GM12891 (cell line): ENCODE data around the gene NHLH1.

Experiments used
- DNase-seq: peaks from one replicate; pipeline ENCODE4 v3.0.0; 2011; ENCODE audit warnings: low spot score; ENCODE audit not compliant: insufficient read length
- FAIRE-seq: peaks from 2 replicates; lab custom pipeline; 2011; peaks lifted over from hg19 to GRCh38; lab: Jason Lieb, UNC
- PAX5 ChIP-seq: IDR thresholded peaks from 2 replicates; pipeline ENCODE4 v1.6.1; 2011; ENCODE audit warnings: low read length, moderate library complexity, mild to moderate bottlenecking; ENCODE audit not compliant: insufficient read depth, severe bottlenecking
- POLR2A ChIP-seq: IDR thresholded peaks from 2 replicates; pipeline ENCODE4 v1.6.1; 2011; ENCODE audit warnings: low read depth, low read length, control low read depth
- POLR2AphosphoS5 ChIP-seq: IDR thresholded peaks from 2 replicates; pipeline ENCODE4 v1.6.1; 2011; ENCODE audit warnings: low read depth, low read length, control low read depth
- POU2F2 ChIP-seq: IDR thresholded peaks from 2 replicates; pipeline ENCODE4 v1.6.1; 2011; ENCODE audit warnings: low read depth, mild to moderate bottlenecking, control low read depth, low read length, moderate library complexity
- SPI1 ChIP-seq: IDR thresholded peaks from 2 replicates; pipeline ENCODE4 v1.6.1; 2011; ENCODE audit warnings: low read depth, low read length, control low read depth
- TAF1 ChIP-seq: IDR thresholded peaks from 2 replicates; pipeline ENCODE4 v1.6.1; 2011; ENCODE audit warnings: low read depth, low read length, control low read depth

Gene NHLH1

DNA sequence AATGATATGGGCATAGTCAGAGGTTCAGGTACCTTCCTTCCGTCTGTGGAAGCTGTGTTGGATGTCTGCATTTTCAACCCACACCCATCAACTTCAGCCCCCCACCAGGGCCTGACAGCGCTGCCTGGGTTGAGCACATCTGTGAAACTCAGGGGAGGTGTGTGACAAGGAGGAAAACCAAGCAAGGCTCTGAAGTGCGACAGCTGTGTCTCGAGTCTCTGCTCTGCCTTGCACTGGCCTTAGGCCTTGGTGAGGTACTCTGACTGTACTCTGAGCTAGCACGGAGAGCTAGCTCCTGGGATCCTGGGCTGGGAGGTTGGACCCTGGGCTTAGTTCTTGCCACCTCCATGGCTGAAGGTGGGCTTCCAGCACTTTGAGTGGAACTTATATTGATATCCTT, 42.6 kb downstream of the NHLH1 start:
- no peak for TF ChIP-seq POLR2AphosphoS5
- no peak for TF ChIP-seq POLR2A
- TF ChIP-seq POU2F2, result no peak
- TF ChIP-seq SPI1, result no peak
- TF ChIP-seq TAF1, result no peak
- no peak for TF ChIP-seq PAX5
- no peak for FAIRE-seq
- DNase-seq, result no peak

DNA sequence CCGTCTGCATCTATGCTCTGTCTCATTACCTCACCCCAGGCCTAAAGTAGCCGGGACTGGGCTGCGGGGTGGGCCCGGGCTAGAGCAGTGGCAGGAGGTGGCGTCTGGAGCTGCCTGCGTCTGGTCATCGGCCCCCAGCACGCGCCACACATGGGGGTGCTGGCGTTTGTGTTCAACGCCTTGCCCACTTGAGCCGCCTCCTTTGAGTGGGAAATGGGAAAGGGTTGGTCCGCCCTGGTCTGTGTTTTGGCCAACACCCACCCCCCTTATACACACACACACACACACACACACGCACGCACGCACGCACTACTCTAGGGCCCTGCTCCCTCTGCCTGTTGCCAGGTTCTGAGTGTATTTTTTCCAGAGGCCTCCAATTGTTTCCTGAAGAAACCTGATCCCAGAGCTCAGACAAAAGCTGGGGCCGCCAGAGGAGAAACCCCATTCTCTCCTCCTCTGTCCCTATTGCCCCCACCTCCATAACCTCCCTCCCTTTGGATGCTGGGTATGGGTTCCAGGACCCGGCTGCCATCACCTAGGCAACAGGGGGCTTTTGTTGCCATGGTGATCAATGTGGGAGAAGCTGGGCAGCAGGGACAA, 43.6 kb downstream of the NHLH1 start:
- TF ChIP-seq POU2F2, result no peak
- no peak for TF ChIP-seq TAF1
- TF ChIP-seq POLR2AphosphoS5, result no peak
- no peak for TF ChIP-seq SPI1
- no peak for TF ChIP-seq PAX5
- TF ChIP-seq POLR2A, result no peak
- DNase-seq (no peak), FAIRE-seq (no peak)

DNA sequence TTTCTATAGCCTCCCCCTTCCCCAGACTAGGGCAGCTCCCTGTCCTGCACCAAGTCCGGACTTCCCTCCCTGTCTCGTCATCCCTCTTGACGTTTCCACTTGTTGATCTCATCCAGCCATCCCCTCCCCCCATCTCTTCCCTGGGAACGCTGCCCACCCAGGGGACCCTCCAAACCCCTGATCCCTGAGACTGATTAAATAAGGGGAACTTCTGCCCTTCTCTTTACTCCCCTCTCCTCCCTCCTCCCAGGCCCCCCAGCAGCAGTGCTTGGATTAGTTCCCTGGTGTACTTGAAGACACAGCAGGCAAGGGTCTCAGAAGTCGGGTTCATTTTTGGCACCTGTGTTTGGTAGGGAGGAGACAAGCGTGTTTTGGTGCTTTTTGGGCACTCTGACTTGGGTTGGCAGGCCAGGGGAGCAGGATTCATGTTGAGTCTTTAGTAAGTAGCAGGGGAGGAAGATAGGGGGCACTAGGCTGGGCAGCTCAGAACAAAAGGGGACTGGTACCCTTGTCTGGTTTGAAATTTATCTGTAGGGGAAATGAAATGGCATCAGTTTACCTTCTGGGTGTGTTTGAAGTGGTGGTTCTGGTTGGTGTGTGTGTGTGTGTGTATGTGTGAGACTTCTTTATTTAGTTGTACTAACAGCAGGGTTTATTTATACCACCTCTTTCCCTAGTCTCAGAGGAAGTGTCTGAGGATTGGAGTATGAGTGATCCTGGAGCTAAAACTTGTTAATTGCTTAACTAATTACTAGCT, 44.6 kb downstream of the NHLH1 start:
- TF ChIP-seq POU2F2 (no peak), SPI1 (no peak), TAF1 (no peak), POLR2AphosphoS5 (no peak), POLR2A (no peak), PAX5 (no peak)
- DNase-seq (no peak), FAIRE-seq (no peak)

DNA sequence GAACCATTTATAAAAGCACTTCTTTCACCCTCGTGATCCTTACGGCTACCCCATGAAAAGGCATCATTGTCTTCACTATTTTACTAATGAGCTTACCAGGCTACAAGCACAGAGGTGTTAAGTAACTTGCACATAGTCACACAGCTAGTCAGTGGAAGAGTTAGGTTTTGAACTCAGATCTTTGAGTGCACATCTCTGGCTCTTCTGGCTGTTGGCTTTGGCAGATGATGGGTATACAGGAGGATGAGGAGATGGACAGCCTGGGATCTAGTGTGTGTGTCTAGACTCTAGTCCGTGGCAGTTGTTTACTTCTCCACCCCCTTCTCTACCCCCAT, 45.1 kb downstream of the NHLH1 start:
- no peak for FAIRE-seq
- no peak for DNase-seq
- TF ChIP-seq TAF1 (no peak), SPI1 (no peak)

DNA sequence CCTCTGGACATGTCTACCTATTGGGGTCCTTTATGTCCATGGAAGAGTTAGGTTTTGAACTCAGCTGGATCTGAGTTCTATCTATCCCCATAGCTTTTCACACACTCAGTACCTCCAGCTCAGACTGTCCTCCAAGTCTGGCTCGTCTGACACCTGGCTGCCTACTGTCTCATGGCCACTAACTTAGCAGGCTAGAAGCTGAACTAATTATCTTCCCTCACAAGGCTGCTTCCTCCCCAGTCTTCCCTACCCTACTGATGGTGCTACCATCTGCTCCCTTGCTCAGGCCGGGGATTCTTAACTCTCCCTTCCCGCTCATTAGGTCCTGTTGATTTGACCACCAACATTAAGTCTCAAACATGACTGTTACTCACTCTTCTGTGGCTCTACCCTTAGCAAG, 46.8 kb downstream of the NHLH1 start:
- no peak for TF ChIP-seq TAF1
- no peak for TF ChIP-seq SPI1
- TF ChIP-seq PAX5, result no peak
- DNase-seq, result no peak
- no peak for FAIRE-seq

DNA sequence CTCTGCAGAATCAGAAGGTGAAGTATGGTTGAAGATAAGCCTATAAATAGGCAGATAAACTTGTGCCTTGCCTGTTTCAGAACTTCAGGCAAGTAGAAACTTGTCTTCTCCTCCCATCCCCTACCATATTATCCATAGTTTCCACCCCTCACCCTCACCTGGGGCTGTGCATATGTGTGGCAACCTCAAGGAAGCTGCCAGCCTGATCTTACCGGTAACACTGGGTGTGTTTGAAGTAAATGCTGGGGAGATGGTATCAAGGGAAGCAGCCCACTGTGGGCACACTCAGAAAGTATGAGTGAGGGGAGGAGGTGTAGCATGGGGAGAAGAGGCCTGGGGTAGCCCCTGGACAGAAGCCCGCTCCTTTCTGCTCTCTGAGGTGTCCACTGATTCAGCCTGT, 48.0 kb downstream of the NHLH1 start:
- peak; percentile 41 for FAIRE-seq
- TF ChIP-seq PAX5 (no peak), POU2F2 (no peak), POLR2A (no peak), SPI1 (no peak), POLR2AphosphoS5 (no peak), TAF1 (no peak)
- DNase-seq, result no peak

DNA sequence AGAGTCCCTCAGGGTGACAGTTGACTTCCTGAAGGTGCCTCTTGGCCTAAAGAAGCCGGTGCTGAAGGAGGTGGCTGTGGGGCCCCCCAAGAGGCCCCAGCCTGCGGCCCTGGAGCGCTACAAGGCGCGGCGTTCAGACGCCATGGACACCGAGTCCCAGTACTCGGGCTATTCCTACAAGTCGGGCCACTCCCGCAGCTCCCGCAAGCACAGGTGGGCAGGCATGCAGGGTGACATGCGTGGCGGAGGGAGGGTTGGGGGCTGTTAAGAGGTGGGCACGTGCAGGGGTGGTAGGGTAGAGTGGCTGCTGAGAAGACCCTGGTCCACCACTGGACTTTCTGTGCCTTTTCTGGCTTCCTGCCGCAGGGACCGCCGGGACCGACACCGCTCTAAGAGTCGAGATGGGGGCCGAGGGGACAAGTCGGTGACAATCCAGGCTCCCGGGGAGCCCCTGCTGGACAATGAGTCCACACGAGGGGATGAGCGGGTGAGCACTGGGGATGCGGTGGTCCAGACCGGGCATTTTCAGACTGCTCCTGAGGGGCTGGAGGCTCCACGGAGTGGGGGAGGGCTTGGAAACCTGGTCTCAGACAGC, 48.9 kb downstream of the NHLH1 start:
- TF ChIP-seq TAF1, result no peak
- no peak for TF ChIP-seq POLR2A
- no peak for TF ChIP-seq SPI1
- no peak for TF ChIP-seq PAX5
- TF ChIP-seq POU2F2, result no peak
- TF ChIP-seq POLR2AphosphoS5, result no peak
- DNase-seq (no peak), FAIRE-seq (no peak)

DNA sequence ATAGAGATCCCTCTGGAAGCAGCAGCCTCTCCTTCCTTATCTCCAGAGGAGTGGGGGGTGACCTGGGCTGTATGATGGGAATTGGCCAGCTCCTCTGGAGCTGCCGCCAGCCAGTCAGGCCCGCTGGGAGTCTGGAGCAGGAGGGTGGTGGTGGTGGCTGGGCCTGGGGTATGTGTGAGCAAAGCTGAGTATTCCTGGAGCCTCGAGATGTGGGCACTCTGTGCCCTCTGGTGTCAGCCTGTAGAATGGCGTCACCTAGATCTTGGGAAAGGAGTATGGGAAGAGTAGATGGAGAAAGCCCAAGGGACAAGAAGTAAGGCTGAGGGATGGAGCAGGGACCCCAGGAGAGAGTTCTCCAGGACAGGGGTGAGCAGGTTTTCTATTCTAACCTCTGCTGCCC, 49.5 kb downstream of the NHLH1 start:
- FAIRE-seq, result peak; percentile 52
- no peak for TF ChIP-seq PAX5
- no peak for TF ChIP-seq POLR2AphosphoS5
- no peak for TF ChIP-seq POLR2A
- no peak for TF ChIP-seq TAF1
- no peak for TF ChIP-seq SPI1
- TF ChIP-seq POU2F2, result no peak
- DNase-seq, result no peak

DNA sequence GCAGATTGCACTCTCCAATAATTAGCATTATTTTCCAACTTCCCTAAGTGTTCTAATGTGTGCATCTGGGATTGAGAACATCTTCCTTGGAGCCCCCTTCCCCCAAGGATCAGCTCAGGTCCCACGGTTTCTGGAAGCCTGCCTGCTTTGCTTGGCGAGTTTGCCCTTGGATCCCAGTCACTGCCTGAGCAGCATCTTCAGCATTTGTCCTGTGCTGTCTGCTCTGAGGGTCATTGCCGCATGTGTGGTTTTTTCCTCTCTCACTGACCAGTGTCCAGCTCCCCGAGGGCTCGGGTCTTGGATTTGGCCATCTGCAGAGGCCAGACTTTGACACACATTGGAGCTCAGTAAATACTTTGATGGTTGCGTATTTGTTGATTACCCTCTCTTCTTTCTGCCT, 51.6 kb downstream of the NHLH1 start:
- FAIRE-seq, result no peak
- TF ChIP-seq POLR2AphosphoS5 (no peak), POLR2A (no peak)

DNA sequence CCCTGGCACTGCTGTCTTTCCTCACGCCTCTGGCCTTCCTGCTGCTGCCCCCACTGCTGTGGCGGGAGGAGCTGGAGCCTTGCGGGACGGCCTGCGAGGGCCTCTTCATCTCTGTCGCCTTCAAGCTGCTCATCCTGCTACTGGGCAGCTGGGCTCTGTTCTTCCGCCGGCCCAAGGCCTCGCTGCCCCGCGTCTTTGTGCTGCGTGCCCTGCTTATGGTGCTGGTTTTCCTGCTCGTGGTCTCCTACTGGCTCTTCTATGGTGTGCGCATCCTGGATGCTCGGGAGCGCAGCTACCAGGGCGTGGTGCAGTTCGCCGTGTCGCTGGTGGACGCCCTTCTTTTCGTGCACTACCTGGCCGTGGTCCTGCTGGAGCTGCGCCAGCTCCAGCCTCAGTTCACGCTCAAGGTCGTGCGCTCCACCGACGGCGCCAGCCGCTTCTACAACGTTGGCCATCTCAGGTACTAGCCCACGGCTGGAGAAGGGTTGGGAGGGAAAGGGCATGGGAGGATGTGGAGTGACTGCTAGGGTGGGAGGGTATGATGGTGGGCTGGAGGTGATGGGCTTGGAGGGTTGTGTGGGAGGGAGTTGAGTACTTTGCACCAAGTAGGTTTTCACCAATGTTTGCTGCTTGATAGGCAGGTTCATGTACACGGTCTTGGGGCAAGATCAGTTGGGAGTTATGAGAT, 52.4 kb downstream of the NHLH1 start:
- DNase-seq, result no peak
- TF ChIP-seq SPI1 (no peak), POU2F2 (no peak), TAF1 (no peak), PAX5 (no peak), POLR2AphosphoS5 (no peak), POLR2A (no peak)
- FAIRE-seq, result no peak

More for the DNA sequence above, 51.6 kb downstream of the NHLH1 start:
- no peak for DNase-seq
